Measurements from ENCODE around the gene TMEM132E.

Gene TMEM132E

DNA sequence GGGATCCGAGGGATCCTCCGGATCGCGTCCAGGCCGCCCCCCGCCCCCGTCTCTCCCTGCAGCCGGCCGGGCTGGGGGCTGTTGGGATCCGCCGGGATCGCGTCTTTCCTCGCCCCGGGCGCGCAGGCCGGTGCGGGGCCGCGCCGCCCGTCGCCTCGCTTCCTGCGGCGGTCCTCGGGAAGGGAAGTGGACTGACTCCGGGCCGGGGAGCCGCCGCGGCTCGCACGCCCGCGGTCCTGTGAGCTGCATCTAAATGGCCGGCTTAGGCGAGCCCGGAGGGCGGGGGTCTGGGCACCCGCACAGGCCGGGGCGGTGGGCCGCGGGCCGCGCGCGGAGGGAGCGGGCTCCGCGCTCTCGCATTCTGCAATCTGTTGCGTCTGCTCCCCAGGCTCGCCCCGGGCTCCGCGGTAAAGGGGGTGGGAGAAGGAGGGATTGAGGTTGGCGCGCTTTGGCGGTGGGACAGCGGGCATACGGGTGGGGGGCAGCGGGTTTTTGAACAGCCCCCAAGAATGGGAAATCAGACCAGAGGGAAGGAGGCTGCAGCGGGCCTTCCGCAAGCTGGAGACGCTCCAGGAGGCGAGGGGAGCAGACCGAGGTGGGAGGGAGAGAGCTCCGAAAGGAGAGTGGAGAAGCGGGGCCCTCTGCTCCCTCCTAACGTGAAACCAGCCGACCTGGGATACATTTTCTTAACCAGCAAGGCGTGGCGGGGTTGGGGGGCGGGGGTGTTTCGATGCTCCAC is 2.2 kb downstream of the TMEM132E start:
- TF ChIP-seq ZNF394 (tag by site-specific recombination; IDR thresholded peaks at IDR 0.05; ENCODE audit: borderline replicate concordance) = peak; percentile 73; the same call in 1 of the 2 replicates
- TF ChIP-seq, protein P1, sequence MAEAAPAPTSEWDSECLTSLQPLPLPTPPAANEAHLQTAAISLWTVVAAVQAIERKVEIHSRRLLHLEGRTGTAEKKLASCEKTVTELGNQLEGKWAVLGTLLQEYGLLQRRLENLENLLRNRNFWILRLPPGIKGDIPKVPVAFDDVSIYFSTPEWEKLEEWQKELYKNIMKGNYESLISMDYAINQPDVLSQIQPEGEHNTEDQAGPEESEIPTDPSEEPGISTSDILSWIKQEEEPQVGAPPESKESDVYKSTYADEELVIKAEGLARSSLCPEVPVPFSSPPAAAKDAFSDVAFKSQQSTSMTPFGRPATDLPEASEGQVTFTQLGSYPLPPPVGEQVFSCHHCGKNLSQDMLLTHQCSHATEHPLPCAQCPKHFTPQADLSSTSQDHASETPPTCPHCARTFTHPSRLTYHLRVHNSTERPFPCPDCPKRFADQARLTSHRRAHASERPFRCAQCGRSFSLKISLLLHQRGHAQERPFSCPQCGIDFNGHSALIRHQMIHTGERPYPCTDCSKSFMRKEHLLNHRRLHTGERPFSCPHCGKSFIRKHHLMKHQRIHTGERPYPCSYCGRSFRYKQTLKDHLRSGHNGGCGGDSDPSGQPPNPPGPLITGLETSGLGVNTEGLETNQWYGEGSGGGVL (tag by site-specific recombination; IDR thresholded peaks at IDR 0.05) = peak; percentile 41; the same call in 1 of the 2 replicates
- TF ChIP-seq SCRT2 (tag by site-specific recombination; IDR thresholded peaks at IDR 0.05) = peak; percentile 91
- peak; percentile 18; the same call in 1 of the 2 replicates for TF ChIP-seq KLF1 (tag by site-specific recombination; IDR thresholded peaks at IDR 0.05)
- peak; percentile 89 for TF ChIP-seq ZNF341 (tag by site-specific recombination; IDR thresholded peaks at IDR 0.05; ENCODE audit: low read depth)
- TF ChIP-seq, protein P2, sequence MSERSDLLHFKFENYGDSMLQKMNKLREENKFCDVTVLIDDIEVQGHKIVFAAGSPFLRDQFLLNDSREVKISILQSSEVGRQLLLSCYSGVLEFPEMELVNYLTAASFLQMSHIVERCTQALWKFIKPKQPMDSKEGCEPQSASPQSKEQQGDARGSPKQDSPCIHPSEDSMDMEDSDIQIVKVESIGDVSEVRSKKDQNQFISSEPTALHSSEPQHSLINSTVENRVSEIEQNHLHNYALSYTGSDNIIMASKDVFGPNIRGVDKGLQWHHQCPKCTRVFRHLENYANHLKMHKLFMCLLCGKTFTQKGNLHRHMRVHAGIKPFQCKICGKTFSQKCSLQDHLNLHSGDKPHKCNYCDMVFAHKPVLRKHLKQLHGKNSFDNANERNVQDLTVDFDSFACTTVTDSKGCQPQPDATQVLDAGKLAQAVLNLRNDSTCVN (tag by site-specific recombination; optimal IDR thresholded peaks at IDR 0.05) = peak; percentile 52
- TF ChIP-seq, protein P3, sequence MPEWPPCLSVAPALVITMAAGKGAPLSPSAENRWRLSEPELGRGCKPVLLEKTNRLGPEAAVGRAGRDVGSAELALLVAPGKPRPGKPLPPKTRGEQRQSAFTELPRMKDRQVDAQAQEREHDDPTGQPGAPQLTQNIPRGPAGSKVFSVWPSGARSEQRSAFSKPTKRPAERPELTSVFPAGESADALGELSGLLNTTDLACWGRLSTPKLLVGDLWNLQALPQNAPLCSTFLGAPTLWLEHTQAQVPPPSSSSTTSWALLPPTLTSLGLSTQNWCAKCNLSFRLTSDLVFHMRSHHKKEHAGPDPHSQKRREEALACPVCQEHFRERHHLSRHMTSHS (tag by site-specific recombination; IDR thresholded peaks at IDR 0.05) = no peak
- TF ChIP-seq ZBTB20 (tag by site-specific recombination; IDR thresholded peaks at IDR 0.05) = peak; percentile 18; the same call in 1 of the 2 replicates
- peak; percentile 74; the same call in 1 of the 2 replicates for TF ChIP-seq ZBTB17 (tag by site-specific recombination; IDR thresholded peaks at IDR 0.05)
- 0 out of 2 replicates have a peak, but pooled peaks have one; percentile 27 for TF ChIP-seq IKZF3 (tag by site-specific recombination; IDR thresholded peaks at IDR 0.05)
- TF ChIP-seq, protein P4, sequence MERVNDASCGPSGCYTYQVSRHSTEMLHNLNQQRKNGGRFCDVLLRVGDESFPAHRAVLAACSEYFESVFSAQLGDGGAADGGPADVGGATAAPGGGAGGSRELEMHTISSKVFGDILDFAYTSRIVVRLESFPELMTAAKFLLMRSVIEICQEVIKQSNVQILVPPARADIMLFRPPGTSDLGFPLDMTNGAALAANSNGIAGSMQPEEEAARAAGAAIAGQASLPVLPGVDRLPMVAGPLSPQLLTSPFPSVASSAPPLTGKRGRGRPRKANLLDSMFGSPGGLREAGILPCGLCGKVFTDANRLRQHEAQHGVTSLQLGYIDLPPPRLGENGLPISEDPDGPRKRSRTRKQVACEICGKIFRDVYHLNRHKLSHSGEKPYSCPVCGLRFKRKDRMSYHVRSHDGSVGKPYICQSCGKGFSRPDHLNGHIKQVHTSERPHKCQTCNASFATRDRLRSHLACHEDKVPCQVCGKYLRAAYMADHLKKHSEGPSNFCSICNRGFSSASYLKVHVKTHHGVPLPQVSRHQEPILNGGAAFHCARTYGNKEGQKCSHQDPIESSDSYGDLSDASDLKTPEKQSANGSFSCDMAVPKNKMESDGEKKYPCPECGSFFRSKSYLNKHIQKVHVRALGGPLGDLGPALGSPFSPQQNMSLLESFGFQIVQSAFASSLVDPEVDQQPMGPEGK (tag by site-specific recombination; IDR thresholded peaks at IDR 0.05) = peak; percentile 50
- TF ChIP-seq, protein P5, sequence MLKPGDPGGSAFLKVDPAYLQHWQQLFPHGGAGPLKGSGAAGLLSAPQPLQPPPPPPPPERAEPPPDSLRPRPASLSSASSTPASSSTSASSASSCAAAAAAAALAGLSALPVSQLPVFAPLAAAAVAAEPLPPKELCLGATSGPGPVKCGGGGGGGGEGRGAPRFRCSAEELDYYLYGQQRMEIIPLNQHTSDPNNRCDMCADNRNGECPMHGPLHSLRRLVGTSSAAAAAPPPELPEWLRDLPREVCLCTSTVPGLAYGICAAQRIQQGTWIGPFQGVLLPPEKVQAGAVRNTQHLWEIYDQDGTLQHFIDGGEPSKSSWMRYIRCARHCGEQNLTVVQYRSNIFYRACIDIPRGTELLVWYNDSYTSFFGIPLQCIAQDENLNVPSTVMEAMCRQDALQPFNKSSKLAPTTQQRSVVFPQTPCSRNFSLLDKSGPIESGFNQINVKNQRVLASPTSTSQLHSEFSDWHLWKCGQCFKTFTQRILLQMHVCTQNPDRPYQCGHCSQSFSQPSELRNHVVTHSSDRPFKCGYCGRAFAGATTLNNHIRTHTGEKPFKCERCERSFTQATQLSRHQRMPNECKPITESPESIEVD (tag by site-specific recombination; IDR thresholded peaks at IDR 0.05) = no peak
- TF ChIP-seq YY1 (tag by site-specific recombination; IDR thresholded peaks at IDR 0.05) = no peak
- H3K4me1 ChIP-seq (ENCODE audit: control insufficient read depth, insufficient read depth, low read length) = peaks cover 18% of the 10 kb centered on the region
- H3K4me3 ChIP-seq (ENCODE audit: low read depth, low read length) = peak overlapping the region; percentile 57
- CTCF ChIA-PET = interaction anchor here (0.7 to 3.3 kb wide), 9 partner anchors 17 to 1182 kb away, joined by 3 to 19 read pairs (median 5); no protein-coding TSS in a partner anchor
- POLR2A ChIA-PET = interaction anchor here (0.6 to 1.3 kb wide), 5 partner anchors 21 to 74 kb away, joined by 3 to 5 read pairs (median 4); no protein-coding TSS in a partner anchor
- H3K36me3 ChIP-seq (ENCODE audit: control insufficient read depth in 2 of 2, insufficient read depth in 1 of 2, low read length in 2 of 2) = no peaks in the 10 kb centered on the region
- peak overlapping the region; percentile 80; the same call in 1 of the 2 replicates for H3K27ac ChIP-seq (ENCODE audit: extremely low read depth, low read depth, low read length)
- no peaks in the 10 kb centered on the region for H3K9me3 ChIP-seq (ENCODE audit: control insufficient read depth, insufficient read depth, low read depth, low read length)

Measured in HEK293 (cell line).